Transverse colon (tissue), 4 donors: ENCODE measurements around the gene STK11IP.

Source experiments
- POLR2A ChIP-seq: fragments of 450-650 bp; IDR thresholded peaks from one replicate; pipeline ENCODE4 v1.6.1; 2016; ENCODE audit warnings: antibody characterized with exemption, mild to moderate bottlenecking, moderate library complexity
- POLR2AphosphoS5 ChIP-seq, 3 donors: sonication (generic); formaldehyde crosslinking; IDR thresholded peaks; one replicate each; pipeline ENCODE4 v1.6.1; 2016; ENCODE audit warnings: antibody characterized with exemption in 3 of 3
- TF ChIP-seq, protein P1 (sequence below), 5 experiments: fragments of 200-600 bp in 3 of 5; fragments of 450-650 bp in 2 of 5; sonication (generic) in 3 of 5; IDR thresholded peaks; 1 replicate in 2 of 5; 2 replicates in 3 of 5; pipeline ENCODE4 v1.5.1; 2016 to 2017; ENCODE audit warnings: antibody characterized with exemption in 5 of 5, inconsistent platforms in 3 of 5, mild to moderate bottlenecking in 2 of 5, moderate library complexity in 1 of 5

DNA sequence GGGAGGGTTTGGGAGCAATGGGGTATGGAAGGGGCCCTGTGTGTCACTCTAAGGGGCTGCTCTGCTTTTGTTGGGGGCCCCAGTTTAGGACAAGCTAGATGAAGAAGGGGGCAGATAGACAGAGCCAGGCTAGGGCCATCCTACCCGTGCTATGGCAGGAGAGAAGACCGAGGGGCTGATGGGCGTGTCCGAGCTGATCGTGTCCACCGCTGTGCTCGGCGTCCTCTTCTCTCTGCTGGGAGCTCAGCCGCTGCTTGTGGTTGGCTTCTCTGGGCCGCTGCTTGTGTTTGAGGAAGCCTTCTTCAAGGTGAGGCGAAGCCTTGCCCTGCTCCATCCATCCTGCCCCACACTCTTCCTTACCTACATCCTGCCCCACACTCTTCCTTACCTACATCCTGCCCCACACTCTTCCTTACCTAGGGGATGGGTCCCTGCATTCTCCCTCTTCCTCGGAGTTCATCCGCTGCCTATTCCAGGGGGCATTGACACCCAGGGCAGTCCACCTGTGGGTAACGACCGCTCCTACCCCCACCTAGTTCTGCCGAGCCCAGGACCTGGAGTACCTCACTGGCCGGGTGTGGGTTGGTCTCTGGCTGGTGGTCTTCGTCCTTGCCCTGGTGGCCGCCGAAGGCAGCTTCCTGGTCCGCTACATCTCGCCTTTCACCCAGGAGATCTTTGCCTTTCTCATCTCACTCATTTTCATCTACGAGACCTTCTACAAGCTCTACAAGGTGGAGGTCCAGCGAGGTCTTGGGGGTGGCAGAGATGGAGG lies 38.7 kb downstream of the STK11IP start:
- TF ChIP-seq, protein P1, sequence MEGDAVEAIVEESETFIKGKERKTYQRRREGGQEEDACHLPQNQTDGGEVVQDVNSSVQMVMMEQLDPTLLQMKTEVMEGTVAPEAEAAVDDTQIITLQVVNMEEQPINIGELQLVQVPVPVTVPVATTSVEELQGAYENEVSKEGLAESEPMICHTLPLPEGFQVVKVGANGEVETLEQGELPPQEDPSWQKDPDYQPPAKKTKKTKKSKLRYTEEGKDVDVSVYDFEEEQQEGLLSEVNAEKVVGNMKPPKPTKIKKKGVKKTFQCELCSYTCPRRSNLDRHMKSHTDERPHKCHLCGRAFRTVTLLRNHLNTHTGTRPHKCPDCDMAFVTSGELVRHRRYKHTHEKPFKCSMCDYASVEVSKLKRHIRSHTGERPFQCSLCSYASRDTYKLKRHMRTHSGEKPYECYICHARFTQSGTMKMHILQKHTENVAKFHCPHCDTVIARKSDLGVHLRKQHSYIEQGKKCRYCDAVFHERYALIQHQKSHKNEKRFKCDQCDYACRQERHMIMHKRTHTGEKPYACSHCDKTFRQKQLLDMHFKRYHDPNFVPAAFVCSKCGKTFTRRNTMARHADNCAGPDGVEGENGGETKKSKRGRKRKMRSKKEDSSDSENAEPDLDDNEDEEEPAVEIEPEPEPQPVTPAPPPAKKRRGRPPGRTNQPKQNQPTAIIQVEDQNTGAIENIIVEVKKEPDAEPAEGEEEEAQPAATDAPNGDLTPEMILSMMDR (IDR thresholded peaks at IDR 0.05), result no peak
- TF ChIP-seq POLR2A, result no peak
- TF ChIP-seq POLR2AphosphoS5 (IDR thresholded peaks at IDR 0.05), result no peak
